Measurements from ENCODE around the gene CACNG3. TPM values are rescaled to one million over a fixed set of nuclear protein-coding genes. Genes with fewer than 3 reads are reported as not detected.

The CACNG3 gene
- total RNA-seq, 3 donors from 2014 or later (not counting 1 experiment from before 2014, with no cell fraction given) = not detected

- H3K36me3 Mint-ChIP-seq = no peaks in the 10 kb centered on the region
- TF ChIP-seq CTCF (IDR thresholded peaks at IDR 0.05) = no peak
- ATAC-seq = no peak
These were observed 25.3 kb downstream of the CACNG3 start for GRCh38 chr16:24281466-24281865.

DNA sequence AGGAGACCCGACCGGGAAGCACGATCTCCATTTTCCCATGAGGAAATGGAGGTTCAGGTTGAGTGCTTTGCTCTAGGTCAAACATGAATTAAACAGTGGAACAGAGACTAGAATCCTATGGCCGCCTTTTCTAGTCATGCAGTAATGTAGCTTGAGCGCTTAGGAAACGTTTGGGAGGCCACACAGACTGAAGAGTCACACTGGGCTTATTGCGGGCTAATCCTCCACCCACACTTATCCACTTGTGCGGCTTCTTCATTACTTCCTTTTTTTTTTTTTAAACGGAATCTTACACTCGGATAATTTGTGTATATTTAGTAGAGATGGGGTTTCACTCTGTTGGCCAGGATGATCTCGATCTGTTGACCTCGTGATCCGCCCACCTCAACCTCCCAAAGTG is 26.0 kb downstream of the CACNG3 start:
- Mint-ChIP-seq H3K4me1 (no peaks in the 10 kb centered on the region), H3K27me3 (ENCODE audit: low read depth in 2 of 2) (peaks cover 18 to 22% of the 10 kb centered on the region in 2 donors), H3K9me3 (no peaks in the 10 kb centered on the region), H3K4me3 (no peak overlapping the region), H3K36me3 (no peaks in the 10 kb centered on the region), H3K27ac (no peak overlapping the region)
- ATAC-seq = no peak
- intact Hi-C loops (cut with micrococcal nuclease) = no loop called here
- H3K27me3 ChIP-seq (ENCODE audit: control insufficient read depth, insufficient read depth, low read length) = peaks cover 6% of the 10 kb centered on the region
- no peak overlapping the region for H3K4me3 ChIP-seq (ENCODE audit: low read length)
- WGBS (ENCODE audit: insufficient coverage) = 89% methylated on average over 9 of the region's 13 CpGs
- DNase-seq = no peak
- H3K9me3 ChIP-seq (ENCODE audit: control insufficient read depth, insufficient read depth, low read length) = no peaks in the 10 kb centered on the region
- H3K4me1 ChIP-seq (ENCODE audit: control insufficient read depth, insufficient read depth, low read length) = no peaks in the 10 kb centered on the region
- no peak overlapping the region for H3K27ac ChIP-seq (ENCODE audit: low read length)
- TF ChIP-seq CTCF (IDR thresholded peaks at IDR 0.05) = no peak
- no peaks in the 10 kb centered on the region for H3K36me3 ChIP-seq (ENCODE audit: control insufficient read depth, insufficient read depth, low read length)

More at GRCh38 chr16:24281466-24281865, 25.3 kb downstream of the CACNG3 start:
- 79% methylated on average over 3 of the region's 4 CpGs for WGBS (ENCODE audit: insufficient coverage)
- H3K4me1 Mint-ChIP-seq = no peaks in the 10 kb centered on the region
- Histone ChIP-seq H3K9me3 (ENCODE audit: control insufficient read depth, insufficient read depth, low read length) (no peaks in the 10 kb centered on the region), H3K27me3 (ENCODE audit: control insufficient read depth, insufficient read depth, low read length) (peaks cover 6% of the 10 kb centered on the region), H3K4me1 (ENCODE audit: control insufficient read depth, insufficient read depth, low read length) (no peaks in the 10 kb centered on the region), H3K27ac (ENCODE audit: low read length) (no peak overlapping the region), H3K36me3 (ENCODE audit: control insufficient read depth, insufficient read depth, low read length) (no peaks in the 10 kb centered on the region), H3K4me3 (ENCODE audit: low read length) (no peak overlapping the region)
- intact Hi-C loops (cut with micrococcal nuclease) = no loop called here
- no peaks in the 10 kb centered on the region for H3K9me3 Mint-ChIP-seq
- H3K27me3 Mint-ChIP-seq (ENCODE audit: low read depth in 2 of 2) = peaks cover 16 to 24% of the 10 kb centered on the region in 2 donors
- H3K4me3 Mint-ChIP-seq = no peak overlapping the region
- no peak overlapping the region for H3K27ac Mint-ChIP-seq
- DNase-seq = no peak

DNA sequence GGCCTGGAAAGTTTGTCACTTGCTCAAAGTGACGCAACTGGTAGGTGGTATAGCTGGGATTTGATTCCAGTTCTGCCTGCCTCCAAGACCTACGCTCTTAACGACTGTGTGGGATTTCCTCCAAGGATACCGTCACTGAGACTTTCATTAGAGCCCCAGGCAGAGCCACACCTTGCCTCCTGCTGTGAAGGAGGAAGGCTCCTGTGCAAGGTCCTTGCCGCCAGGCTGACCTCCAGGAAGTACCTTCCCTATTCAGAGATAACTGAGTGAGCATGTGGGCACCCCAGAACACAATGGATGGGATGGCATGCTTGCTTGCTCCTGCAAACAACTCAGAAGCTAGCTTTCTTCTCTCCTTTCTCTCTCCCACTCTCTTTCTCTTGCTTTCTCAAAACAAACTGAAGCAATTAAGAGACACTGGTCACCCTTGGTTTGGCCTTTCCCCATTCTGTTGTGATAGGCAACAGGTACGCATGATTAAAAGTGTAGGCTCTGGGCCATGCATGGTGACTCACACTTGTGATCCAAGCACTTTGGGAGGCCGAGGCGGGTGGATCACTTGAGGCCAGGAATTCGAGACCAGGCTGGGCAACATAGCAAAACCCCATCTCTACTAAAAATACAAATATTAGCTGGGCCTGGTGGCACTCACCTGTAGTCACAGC is 30.7 kb downstream of the CACNG3 start:
- H3K27ac Mint-ChIP-seq = no peak overlapping the region
- no peak for ATAC-seq
- no peaks in the 10 kb centered on the region for H3K9me3 ChIP-seq (ENCODE audit: control insufficient read depth, insufficient read depth, low read length)
- H3K4me3 Mint-ChIP-seq = no peak overlapping the region
- H3K27ac ChIP-seq (ENCODE audit: low read length) = no peak overlapping the region
- no peaks in the 10 kb centered on the region for H3K36me3 Mint-ChIP-seq
- H3K4me1 Mint-ChIP-seq = no peaks in the 10 kb centered on the region
- no peak for TF ChIP-seq CTCF (IDR thresholded peaks at IDR 0.05)
- no peaks in the 10 kb centered on the region for H3K9me3 Mint-ChIP-seq
- peaks cover 17 to 22% of the 10 kb centered on the region in 2 donors for H3K27me3 Mint-ChIP-seq (ENCODE audit: low read depth in 2 of 2)
- H3K36me3 ChIP-seq (ENCODE audit: control insufficient read depth, insufficient read depth, low read length) = no peaks in the 10 kb centered on the region
- 77% methylated on average over 9 of the region's 9 CpGs for WGBS (ENCODE audit: insufficient coverage)
- H3K27me3 ChIP-seq (ENCODE audit: control insufficient read depth, insufficient read depth, low read length) = peaks cover 2% of the 10 kb centered on the region
- DNase-seq = no peak
- intact Hi-C loops (cut with micrococcal nuclease) = no loop called here
- H3K4me3 ChIP-seq (ENCODE audit: low read length) = no peak overlapping the region
- H3K4me1 ChIP-seq (ENCODE audit: control insufficient read depth, insufficient read depth, low read length) = no peaks in the 10 kb centered on the region

DNA sequence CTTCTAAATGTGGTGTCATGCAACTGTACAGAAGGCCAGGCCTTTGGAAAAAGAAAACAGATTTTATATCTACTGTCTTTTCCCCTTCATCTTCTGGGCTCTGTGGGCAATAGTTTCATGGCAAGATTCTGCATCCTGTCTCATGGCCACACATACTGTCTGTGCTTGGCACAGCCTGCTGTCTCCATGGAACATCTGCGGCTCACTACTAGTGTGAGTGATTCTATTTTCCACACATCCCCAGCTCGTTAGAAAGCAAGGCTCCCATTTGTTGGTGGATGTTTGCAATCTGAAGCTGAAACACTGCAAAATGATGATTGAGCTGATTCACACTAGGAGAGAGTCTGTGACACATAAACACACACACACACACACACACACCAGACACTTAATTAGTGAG is 32.4 kb downstream of the CACNG3 start:
- peaks cover 21 to 29% of the 10 kb centered on the region in 2 donors for H3K27me3 Mint-ChIP-seq (ENCODE audit: low read depth in 2 of 2)
- no peak overlapping the region for H3K27ac Mint-ChIP-seq
- no peaks in the 10 kb centered on the region for H3K9me3 ChIP-seq (ENCODE audit: control insufficient read depth, insufficient read depth, low read length)
- intact Hi-C loops (cut with micrococcal nuclease) = no loop called here
- H3K27me3 ChIP-seq (ENCODE audit: control insufficient read depth, insufficient read depth, low read length) = peaks cover 1% of the 10 kb centered on the region
- no peaks in the 10 kb centered on the region for H3K36me3 ChIP-seq (ENCODE audit: control insufficient read depth, insufficient read depth, low read length)
- H3K9me3 Mint-ChIP-seq = no peaks in the 10 kb centered on the region
- H3K36me3 Mint-ChIP-seq = no peaks in the 10 kb centered on the region
- no peaks in the 10 kb centered on the region for H3K4me1 Mint-ChIP-seq
- no peaks in the 10 kb centered on the region for H3K4me1 ChIP-seq (ENCODE audit: control insufficient read depth, insufficient read depth, low read length)
- ATAC-seq = no peak
- no peak for TF ChIP-seq CTCF (IDR thresholded peaks at IDR 0.05)
- no peak for DNase-seq
- H3K4me3 Mint-ChIP-seq = no peak overlapping the region
- WGBS (ENCODE audit: insufficient coverage) = no CpG with 5 or more reads among the region's 2 CpGs
- H3K4me3 ChIP-seq (ENCODE audit: low read length) = no peak overlapping the region
- H3K27ac ChIP-seq (ENCODE audit: low read length) = no peak overlapping the region
